Hepatocyte (in vitro differentiated cells): Measurements from ENCODE around the gene SF3B5.

Experiments used
- CTCF ChIP-seq: fragments of 200-600 bp; sonication (generic); IDR thresholded peaks from 2 replicates; pipeline ENCODE4 v1.5.1; 2016; ENCODE audit warnings: antibody characterized with exemption, mild to moderate bottlenecking; ENCODE audit not compliant: poor library complexity
- EZH2 ChIP-seq: fragments of 200-600 bp; sonication (generic); IDR thresholded peaks from 2 replicates; pipeline ENCODE4 v1.6.1; 2016; ENCODE audit warnings: antibody characterized with exemption, mild to moderate bottlenecking, borderline replicate concordance

- no peak for TF ChIP-seq CTCF
- TF ChIP-seq EZH2, result no peak
Observed at GRCh38 chr6:144086959-144087358, 8.4 kb downstream of the SF3B5 start.
